ENCODE measurements around the gene NUP93. TPM values are rescaled to one million over a fixed set of nuclear protein-coding genes. Genes with fewer than 3 reads are reported as not detected.
"Not testable (repeated sequence)": the region's sequence is repeated elsewhere in the genome, so short reads cannot be mapped to it uniquely, and the experiment has no call there.

The NUP93 gene
- total RNA-seq, 1 donor from 2014 or later: 27.1 TPM

GRCh38 chr16:56883586-56883985, 153.7 kb downstream of the NUP93 start:
- no peaks in the 10 kb centered on the region for H3K27me3 ChIP-seq (ENCODE audit: low read depth)
- H3K9me3 ChIP-seq (replicated peaks): no peaks in the 10 kb centered on the region
- H3K36me3 ChIP-seq: no peaks in the 10 kb centered on the region
- H3K4me3 ChIP-seq: no peak overlapping the region
- no peak overlapping the region for H3K27ac ChIP-seq (replicated peaks)
- no peaks in the 10 kb centered on the region for H3K4me1 ChIP-seq
- intact Hi-C loops (cut with micrococcal nuclease): no loop called here
- TF ChIP-seq CTCF (IDR thresholded peaks at IDR 0.05; ENCODE audit: borderline replicate concordance): no peak
- no peak for DNase-seq

GRCh38 chr16:56884026-56884582, 154.2 kb downstream of the NUP93 start:
- Histone ChIP-seq H3K4me1 (no peaks in the 10 kb centered on the region), H3K27ac (replicated peaks) (no peak overlapping the region), H3K36me3 (no peaks in the 10 kb centered on the region), H3K4me3 (no peak overlapping the region), H3K9me3 (replicated peaks) (no peaks in the 10 kb centered on the region), H3K27me3 (ENCODE audit: low read depth) (no peaks in the 10 kb centered on the region)
- intact Hi-C loops (cut with micrococcal nuclease): no loop called here
- no peak for TF ChIP-seq CTCF (IDR thresholded peaks at IDR 0.05; ENCODE audit: borderline replicate concordance)
- DNase-seq: no peak

- H3K4me3 ChIP-seq; H3K27ac ChIP-seq (replicated peaks); H3K27me3 ChIP-seq (ENCODE audit: low read depth); H3K4me1 ChIP-seq; H3K36me3 ChIP-seq; DNase-seq; H3K9me3 ChIP-seq (replicated peaks); intact Hi-C loops (cut with micrococcal nuclease): not testable (repeated sequence)
Measured at GRCh38 chr16:56884929-56885328, 155.0 kb downstream of the NUP93 start.

- TF ChIP-seq CTCF (IDR thresholded peaks at IDR 0.05; ENCODE audit: borderline replicate concordance): no peak
- no peak for DNase-seq
- Histone ChIP-seq H3K27ac (replicated peaks) (no peak overlapping the region), H3K9me3 (replicated peaks) (no peaks in the 10 kb centered on the region), H3K4me3 (no peak overlapping the region), H3K36me3 (no peaks in the 10 kb centered on the region), H3K4me1 (no peaks in the 10 kb centered on the region), H3K27me3 (ENCODE audit: low read depth) (no peaks in the 10 kb centered on the region)
- intact Hi-C loops (cut with micrococcal nuclease): no loop called here
Measured at GRCh38 chr16:56885446-56886162, 155.7 kb downstream of the NUP93 start.

- Histone ChIP-seq H3K27me3 (ENCODE audit: low read depth) (no peaks in the 10 kb centered on the region), H3K9me3 (replicated peaks) (no peaks in the 10 kb centered on the region), H3K4me1 (no peaks in the 10 kb centered on the region), H3K4me3 (no peak overlapping the region), H3K27ac (replicated peaks) (no peak overlapping the region), H3K36me3 (no peaks in the 10 kb centered on the region)
- TF ChIP-seq CTCF (IDR thresholded peaks at IDR 0.05; ENCODE audit: borderline replicate concordance): no peak
- intact Hi-C loops (cut with micrococcal nuclease): no loop called here
- no peak for DNase-seq
Measured at GRCh38 chr16:56886296-56886695, 156.4 kb downstream of the NUP93 start.

DNA sequence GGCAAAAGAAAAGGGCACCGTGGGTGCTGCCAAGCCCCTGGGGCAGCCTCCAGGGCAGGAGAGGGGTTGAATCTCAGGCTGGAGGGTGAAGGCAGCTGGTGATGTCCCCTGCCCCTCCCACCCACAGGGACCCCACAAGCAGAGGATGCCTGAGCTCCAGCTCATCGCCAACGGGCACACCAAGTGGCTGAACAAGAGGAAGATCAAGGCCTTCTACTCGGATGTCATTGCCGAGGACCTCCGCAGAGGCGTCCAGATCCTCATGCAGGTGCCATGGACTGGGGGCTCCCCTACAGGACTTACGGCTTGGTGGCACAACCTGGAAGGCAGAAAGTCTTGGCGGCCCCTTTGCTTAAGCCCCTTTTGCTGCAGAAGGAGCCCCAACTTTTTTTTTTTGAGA, 156.9 kb downstream of the NUP93 start:
- Histone ChIP-seq H3K9me3 (replicated peaks) (no peaks in the 10 kb centered on the region), H3K4me1 (no peaks in the 10 kb centered on the region), H3K36me3 (no peaks in the 10 kb centered on the region), H3K27me3 (ENCODE audit: low read depth) (no peaks in the 10 kb centered on the region), H3K4me3 (no peak overlapping the region), H3K27ac (replicated peaks) (no peak overlapping the region)
- DNase-seq: no peak
- no peak for TF ChIP-seq CTCF (IDR thresholded peaks at IDR 0.05; ENCODE audit: borderline replicate concordance)
- intact Hi-C loops (cut with micrococcal nuclease): no loop called here
